Pancreas (tissue), 10 donors: ENCODE results near the gene DNA2. TPM values are rescaled to one million over a fixed set of nuclear protein-coding genes. Genes with fewer than 3 reads are reported as not detected.

Experiments used
- ATAC-seq, 4 donors: fragments of 200-7000 bp; cut with Tn5 transposase; one replicate each; pipeline versions ENCODE4 v1.8.0 to v1.9.1; 2020; ENCODE audit warnings: mild to moderate bottlenecking in 4 of 4, moderate library complexity in 4 of 4
- DNase-seq, 6 donors: peaks; one replicate each; pipeline ENCODE4 v3.0.0-alpha.2; 2020
- FAIRE-seq: peaks from 2 replicates; lab custom pipeline; 2012; peaks lifted over from hg19 to GRCh38; lab: Jason Lieb, UNC
- H3K27ac ChIP-seq, 4 donors: fragments of 200-600 bp; sonication (generic); 1 replicate in 3 of 4; 2 replicates in 1 of 4; pipeline versions ENCODE4 v1.5.0 to v1.8.0; 2020
- H3K27me3 ChIP-seq, 4 donors: fragments of 200-600 bp; one replicate each; pipeline ENCODE4 v1.8.0; 2021
- H3K36me3 ChIP-seq, 3 donors: fragments of 200-600 bp; sonication (generic) in 1 of 3; one replicate each; pipeline versions ENCODE4 v1.5.0 to v1.8.0; 2020 to 2021
- H3K4me1 ChIP-seq, 3 donors: fragments of 200-600 bp; one replicate each; pipeline ENCODE4 v1.8.0; 2021
- H3K4me3 ChIP-seq, 4 donors: fragments of 200-600 bp; sonication (generic) in 2 of 4; one replicate each; pipeline versions ENCODE4 v1.5.0 to v1.8.0; 2020 to 2021
- H3K9me3 ChIP-seq, 4 donors: fragments of 200-600 bp; one replicate each; pipeline ENCODE4 v1.8.0; 2021
- CTCF ChIP-seq, 4 donors: fragments of 200-600 bp; sonication (generic) in 3 of 4; IDR thresholded peaks; one replicate each; pipeline versions ENCODE4 v1.5.0 to v1.8.0; 2021; ENCODE audit warnings: antibody characterized with exemption in 4 of 4
- WGBS, 2 donors: extraction: QIAGEN DNeasy Blood & Tissue Kit; methylation state at CpG; one replicate each; pipeline ENCODE4 v1.1.7; 2013; 5-methylcytosine and 5-hydroxymethylcytosine counted together
- intact Hi-C, 3 donors: fragments of 100-400 bp; cut with DNase I; formaldehyde crosslinking; loops; one replicate each; pipeline versions ENCODE4 v1.11.1 to v1.14.2; 2022
- polyA plus RNA-seq, 2 donors: library from polyadenylated mRNA; stranded (reverse); fragments of 200-250 nt; gene quantifications; one replicate each; pipeline ENCODE4 v1.2.3, GENCODE V29; 2013
- total RNA-seq, 6 donors: library from RNA; stranded (reverse); fragmentation: NEBNext Ultra II Directional in 4 of 6; extraction: Animal tissue kit (Norgen Biotek cat#: 25700) in 4 of 6; gene quantifications; one replicate each; pipeline versions ENCODE4 v1.2.1 to v1.2.4, GENCODE V29; 2021 to 2023
- donor health status: healthy with polysubstance abuse.
- donor health status: DM: no; HTN: no; CAD: no; lungs with moderate emphysema.
- donor health status: DM: no; HTN: no; CAD: no.
- donor health status: control.
- donor health status: control.
- donor health status: Bipolar disorder and iron deficiency.
- donor health status: DM: yes; HTN: yes; CAD: no.
- donor health status: DM: no; HTN: no; CAD: no.
- donor health status: DM: no; HTN: no; CAD: no.
- donor health status: DM: yes; HTN: yes; CAD: no.

DNA2 gene
- total and polyA plus RNA-seq, 8 donors, result 0.92 to 2.8 (median 1.5) TPM

- H3K27me3 ChIP-seq, result no peaks in the 10 kb centered on the region
- no peak overlapping the region for H3K27ac ChIP-seq
- no peak overlapping the region for H3K4me3 ChIP-seq
- DNase-seq (no peak), FAIRE-seq (no peak), ATAC-seq (no peak)
- intact Hi-C loops, result no loop called here
- H3K4me1 ChIP-seq, result no peaks in the 10 kb centered on the region
- H3K36me3 ChIP-seq, result peaks cover 0 to 4% (median 0%) of the 10 kb centered on the region in 3 donors
- TF ChIP-seq CTCF (IDR thresholded peaks at IDR 0.05), result no peak
- 95 to 97% methylated on average over 5 of the region's 5 CpGs for WGBS, 2 donors
- no peaks in the 10 kb centered on the region for H3K9me3 ChIP-seq
Observed at GRCh38 chr10:68506411-68506810, 34.6 kb upstream of the DNA2 start.

- DNase-seq (no peak), ATAC-seq (no peak), FAIRE-seq (no peak)
- Histone ChIP-seq H3K4me1 (no peaks in the 10 kb centered on the region), H3K27me3 (no peaks in the 10 kb centered on the region), H3K9me3 (no peaks in the 10 kb centered on the region), H3K4me3 (no peak overlapping the region), H3K36me3 (peaks cover 0 to 9% (median 3%) of the 10 kb centered on the region in 3 donors), H3K27ac (no peak overlapping the region)
- intact Hi-C loops, result no loop called here
- TF ChIP-seq CTCF (IDR thresholded peaks at IDR 0.05), result no peak
- 92 to 96% methylated on average over 1 of the region's 1 CpG for WGBS, 2 donors
Observed at GRCh38 chr10:68502846-68503245, 31.1 kb upstream of the DNA2 start.

GRCh38 chr10:68501691-68502090 is 29.9 kb upstream of the DNA2 start:
- no peak for TF ChIP-seq CTCF (IDR thresholded peaks at IDR 0.05)
- Histone ChIP-seq H3K4me1 (no peaks in the 10 kb centered on the region), H3K27ac (no peak overlapping the region), H3K27me3 (no peaks in the 10 kb centered on the region), H3K36me3 (peaks cover 0 to 9% (median 3%) of the 10 kb centered on the region in 3 donors), H3K4me3 (no peak overlapping the region), H3K9me3 (no peaks in the 10 kb centered on the region)
- intact Hi-C loops, result no loop called here
- FAIRE-seq (no peak), DNase-seq (no peak), ATAC-seq (no peak)
- 62 to 66% methylated on average over 7 of the region's 7 CpGs for WGBS, 2 donors

- no peaks in the 10 kb centered on the region for H3K9me3 ChIP-seq
- 95 to 97% methylated on average over 6 of the region's 6 CpGs for WGBS, 2 donors
- no peak for DNase-seq
- no peaks in the 10 kb centered on the region for H3K4me1 ChIP-seq
- intact Hi-C loops, result no loop called here
- no peak overlapping the region for H3K27ac ChIP-seq
- FAIRE-seq, result no peak
- TF ChIP-seq CTCF (IDR thresholded peaks at IDR 0.05), result no peak
- ATAC-seq, result no peak
- no peak overlapping the region for H3K4me3 ChIP-seq
- H3K36me3 ChIP-seq, result peaks cover 0 to 9% (median 3%) of the 10 kb centered on the region in 3 donors
- H3K27me3 ChIP-seq, result no peaks in the 10 kb centered on the region
Observed at GRCh38 chr10:68499544-68499943, 27.8 kb upstream of the DNA2 start.

GRCh38 chr10:68496072-68496471 is 24.3 kb upstream of the DNA2 start:
- H3K27ac ChIP-seq, result no peak overlapping the region
- no peaks in the 10 kb centered on the region for H3K9me3 ChIP-seq
- no peak for ATAC-seq
- H3K36me3 ChIP-seq, result peaks cover 0 to 11% (median 3%) of the 10 kb centered on the region in 3 donors
- no peak overlapping the region for H3K4me3 ChIP-seq
- H3K27me3 ChIP-seq, result no peaks in the 10 kb centered on the region
- no peak for DNase-seq
- FAIRE-seq, result no peak
- intact Hi-C loops, result no loop called here
- no peak for TF ChIP-seq CTCF (IDR thresholded peaks at IDR 0.05)
- H3K4me1 ChIP-seq, result no peaks in the 10 kb centered on the region
- WGBS, 2 donors, result 43 to 44% methylated on average over 2 of the region's 2 CpGs
